HG03066 (cell line): Measurements from ENCODE around the gene CLN5.

ENCODE experiments used
- ATAC-seq: cut with Tn5 transposase; IDR thresholded peaks from one replicate; pipeline ENCODE4 v1.9.1; 2021; ENCODE audit warnings: low read depth; ENCODE audit not compliant: unreplicated experiment

CLN5 gene

DNA sequence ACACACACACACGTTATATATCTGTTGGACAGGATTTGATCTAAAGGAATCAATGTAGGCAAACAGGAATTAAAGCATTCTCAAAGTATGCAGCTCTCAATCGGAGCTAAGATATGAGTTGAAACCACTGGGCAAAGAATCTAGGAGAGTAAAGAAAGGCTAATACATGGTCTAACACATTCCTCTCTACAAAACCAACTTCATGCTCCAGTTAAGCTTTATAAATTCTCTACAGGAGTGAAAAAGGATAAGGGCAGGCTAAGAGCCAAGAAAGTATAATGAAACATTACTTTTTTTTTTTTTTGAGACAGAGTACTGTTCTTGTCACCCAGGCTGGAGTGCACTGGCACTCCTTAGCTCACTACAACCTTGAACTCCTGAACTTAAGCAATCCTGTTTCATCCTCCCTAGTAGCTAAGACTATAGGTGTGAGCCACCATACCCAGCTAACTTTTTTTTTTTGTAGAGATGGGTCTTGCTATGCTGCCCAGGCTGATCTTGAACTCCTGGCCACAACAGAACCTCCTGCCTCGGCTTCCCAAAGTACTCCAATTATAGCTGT, 24.5 kb downstream of the CLN5 start:
- ATAC-seq = no peak

DNA sequence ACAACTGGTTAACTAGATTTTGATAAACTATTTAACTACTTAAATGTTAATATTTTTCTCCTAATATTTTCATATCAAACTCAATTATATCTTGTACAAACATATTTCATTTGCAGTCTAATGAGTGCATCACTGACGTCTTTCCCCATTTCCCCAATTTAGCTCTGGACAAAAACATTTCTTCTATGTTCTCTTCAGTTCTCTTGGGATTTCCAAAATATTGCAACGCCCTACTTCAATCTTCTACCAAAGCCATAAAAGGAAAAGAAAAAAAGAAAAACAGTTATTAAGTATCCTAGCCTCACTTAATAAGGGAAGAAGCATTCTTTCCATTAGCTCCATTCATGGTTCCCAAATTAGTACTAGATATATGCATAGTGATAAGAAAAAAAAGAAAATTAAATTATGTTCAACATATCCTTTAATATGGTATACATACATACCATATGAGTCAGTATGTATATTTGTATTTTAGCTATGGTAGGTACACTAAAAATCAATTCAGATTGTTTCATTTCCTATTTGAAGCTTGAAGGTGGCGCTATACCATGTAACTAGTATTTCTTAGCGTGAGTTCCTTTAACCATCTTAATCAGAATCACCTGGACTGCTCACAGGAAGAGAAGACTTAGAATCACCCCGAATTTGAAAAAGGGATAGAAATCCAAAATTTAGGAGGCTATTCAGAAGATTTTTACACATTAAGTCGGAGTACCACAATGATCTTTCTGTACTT, 25.2 kb downstream of the CLN5 start:
- ATAC-seq = no peak

DNA sequence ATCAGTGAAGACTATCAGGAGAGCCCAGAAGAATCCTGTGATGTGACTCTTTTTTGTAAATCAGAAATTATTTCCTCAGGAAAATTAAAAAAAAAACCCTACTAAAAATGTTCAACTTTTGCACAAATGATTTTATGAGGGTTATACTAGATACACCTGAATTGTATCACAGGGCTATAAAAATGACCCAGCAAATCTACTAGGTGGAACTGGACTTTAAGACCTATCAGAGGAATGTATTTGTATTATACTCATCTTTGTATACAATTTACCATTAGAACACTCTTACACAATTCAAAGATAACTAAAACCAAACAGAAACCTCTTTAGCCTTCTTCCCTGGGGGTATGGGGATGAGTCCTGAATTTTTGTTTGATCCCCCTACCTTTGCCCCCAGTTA, 27.9 kb downstream of the CLN5 start:
- no peak for ATAC-seq

DNA sequence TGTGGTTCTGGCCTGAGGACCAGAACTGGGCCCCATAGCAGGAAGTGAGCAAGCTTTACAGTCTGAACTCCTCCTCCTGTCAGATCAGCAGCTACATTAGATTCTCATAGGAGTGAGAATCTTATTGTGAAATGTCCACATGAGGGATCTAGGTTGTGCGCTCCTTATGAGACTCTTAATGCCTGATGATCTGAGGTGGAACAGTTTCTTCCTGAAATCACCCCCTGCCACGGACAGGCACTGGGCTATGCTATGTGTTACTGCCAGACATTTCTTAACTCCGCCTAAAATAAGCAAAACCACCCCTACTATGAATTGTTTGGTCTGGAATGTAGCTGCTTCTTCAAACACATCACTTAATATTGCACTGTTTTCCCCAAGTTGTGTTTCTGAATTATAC, 30.5 kb downstream of the CLN5 start:
- no peak for ATAC-seq

DNA sequence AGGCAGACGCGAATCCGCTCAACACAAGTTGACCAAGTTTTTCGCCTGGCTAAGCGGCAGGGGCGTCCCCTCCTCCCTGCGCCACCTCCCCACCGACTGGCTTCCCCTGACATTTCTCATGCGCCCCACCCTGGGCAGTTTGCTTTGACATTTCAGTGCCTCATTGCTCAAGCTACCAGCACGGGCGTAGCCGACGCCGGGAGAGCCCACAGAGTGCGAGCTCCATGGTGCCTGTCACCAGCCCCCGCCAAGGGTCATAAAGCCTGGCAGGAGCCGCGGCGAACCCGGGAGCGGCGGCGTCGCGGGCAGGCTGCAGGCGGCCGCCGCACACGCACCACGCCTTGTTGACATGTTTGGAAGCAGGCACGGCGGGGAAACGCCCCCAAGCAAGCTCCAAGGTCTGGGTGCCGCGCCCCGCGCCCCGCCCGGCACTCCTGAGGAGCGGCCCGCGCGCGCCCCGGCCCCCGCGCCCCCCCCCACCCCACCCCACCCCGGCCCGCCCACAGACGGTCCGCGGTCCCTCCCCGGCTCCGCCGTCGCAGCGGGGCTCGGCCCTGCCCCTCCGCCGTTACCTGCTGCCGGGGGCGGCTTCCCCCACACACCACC, 34.5 kb downstream of the CLN5 start:
- peak; percentile 59 for ATAC-seq

DNA sequence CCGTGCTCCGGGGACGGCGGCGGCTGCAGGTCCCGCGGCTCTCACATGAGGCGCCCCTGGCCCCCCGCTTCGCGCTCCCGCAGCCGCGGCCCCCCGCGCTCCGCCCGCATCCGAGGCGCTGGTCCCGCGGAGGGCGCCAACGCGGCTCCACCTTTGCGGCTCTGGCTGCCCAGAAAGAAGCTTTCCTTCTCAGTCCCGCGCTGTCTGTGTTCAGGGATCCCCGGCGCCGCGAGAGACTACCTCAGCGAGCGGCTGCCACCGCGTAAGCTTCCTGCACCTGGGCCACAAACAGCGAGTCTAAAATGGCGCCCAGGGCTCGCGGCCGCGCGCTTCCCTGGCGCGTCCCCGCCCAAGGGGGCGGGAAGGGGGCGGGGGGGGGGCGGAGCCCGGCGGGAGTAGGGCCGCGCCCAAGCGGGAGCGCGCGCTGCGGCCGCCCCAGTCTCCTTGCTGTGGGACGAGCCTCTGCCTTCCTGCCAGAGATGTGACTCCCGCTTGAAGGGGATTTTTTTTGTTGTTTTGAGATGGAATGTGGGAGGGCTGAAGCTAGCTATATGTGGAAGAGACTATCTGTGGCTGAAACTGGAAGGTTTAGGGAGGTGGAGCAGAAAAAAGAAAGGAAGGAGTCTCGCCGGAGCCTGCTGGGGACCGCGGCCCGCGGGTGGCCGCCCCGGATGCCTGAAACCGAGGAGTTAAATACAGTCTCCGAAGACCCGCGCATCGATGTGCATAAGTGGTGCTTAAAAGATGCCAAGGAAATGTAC, 35.2 kb downstream of the CLN5 start, which contains the start of gene FBXL3:
FBXL3 (minus strand) TSS at position 299 of the 761 bp plus-strand sequence. CDS start 5,299 bp downstream, outside the sequence.
- ATAC-seq = peak; percentile 64

DNA sequence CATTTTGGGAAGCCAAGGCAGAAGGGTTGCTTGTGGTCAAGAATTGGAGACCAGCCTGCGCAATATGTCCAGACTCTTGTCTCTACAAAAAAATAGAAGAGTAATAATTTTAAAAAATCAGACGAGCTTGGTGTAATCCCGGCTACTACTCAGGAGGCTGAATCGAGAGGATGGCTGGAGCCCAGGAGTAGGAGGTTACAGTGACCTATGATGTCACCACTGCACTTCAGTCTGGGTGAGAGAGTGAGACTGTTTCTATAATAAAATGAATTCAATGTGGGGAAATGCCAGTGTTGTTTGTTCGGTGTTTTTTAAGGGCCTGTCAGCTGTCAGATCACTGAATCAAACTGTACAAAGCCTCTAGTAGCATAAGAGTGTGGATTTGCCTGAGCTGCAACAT, 36.3 kb downstream of the CLN5 start:
- no peak for ATAC-seq

DNA sequence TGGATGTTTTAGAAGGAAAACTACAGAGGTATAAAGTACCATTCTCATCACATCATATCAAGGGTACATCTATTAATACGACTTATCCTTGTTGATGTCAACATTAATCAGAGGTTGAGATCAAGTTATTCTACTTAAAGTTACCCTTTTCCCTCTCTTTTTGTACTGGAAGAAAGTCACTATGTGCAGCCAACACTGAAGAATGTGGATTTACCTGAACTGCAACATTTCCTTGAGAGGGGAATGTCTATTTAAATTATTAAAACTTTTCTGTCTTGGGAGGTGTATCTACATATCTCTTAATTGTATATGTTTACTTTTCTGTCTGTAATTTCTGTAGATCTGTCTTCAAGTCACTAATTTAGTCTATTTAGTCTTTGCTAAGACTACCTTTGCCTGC, 37.6 kb downstream of the CLN5 start:
- no peak for ATAC-seq

DNA sequence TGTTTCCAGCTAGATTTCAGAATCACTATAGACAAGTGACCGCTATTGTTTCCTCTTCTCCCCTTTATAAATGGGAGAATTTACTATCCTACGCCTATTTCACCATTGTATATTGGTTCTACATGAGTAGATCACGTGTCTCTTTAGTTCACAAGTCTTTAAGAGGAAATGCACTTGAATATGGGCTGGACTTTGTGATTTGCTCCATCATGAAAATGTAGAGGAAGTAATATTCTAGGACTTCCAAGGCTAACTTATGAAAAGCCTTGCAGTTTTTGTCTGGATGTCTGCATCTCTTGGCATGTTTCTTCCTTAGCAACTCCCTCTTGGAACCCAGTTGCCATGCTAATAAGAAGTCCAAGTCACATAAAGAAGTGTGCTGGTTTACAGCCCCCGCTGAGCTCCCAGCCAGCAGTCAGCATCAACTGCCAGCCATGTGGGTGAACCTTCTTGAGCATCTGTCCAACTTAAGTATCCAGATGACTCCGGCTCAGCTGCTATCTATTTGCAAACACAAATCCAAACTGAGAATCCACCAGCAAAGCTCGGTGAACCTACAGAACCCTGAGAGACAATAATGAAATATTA, 39.9 kb downstream of the CLN5 start:
- ATAC-seq = no peak

DNA sequence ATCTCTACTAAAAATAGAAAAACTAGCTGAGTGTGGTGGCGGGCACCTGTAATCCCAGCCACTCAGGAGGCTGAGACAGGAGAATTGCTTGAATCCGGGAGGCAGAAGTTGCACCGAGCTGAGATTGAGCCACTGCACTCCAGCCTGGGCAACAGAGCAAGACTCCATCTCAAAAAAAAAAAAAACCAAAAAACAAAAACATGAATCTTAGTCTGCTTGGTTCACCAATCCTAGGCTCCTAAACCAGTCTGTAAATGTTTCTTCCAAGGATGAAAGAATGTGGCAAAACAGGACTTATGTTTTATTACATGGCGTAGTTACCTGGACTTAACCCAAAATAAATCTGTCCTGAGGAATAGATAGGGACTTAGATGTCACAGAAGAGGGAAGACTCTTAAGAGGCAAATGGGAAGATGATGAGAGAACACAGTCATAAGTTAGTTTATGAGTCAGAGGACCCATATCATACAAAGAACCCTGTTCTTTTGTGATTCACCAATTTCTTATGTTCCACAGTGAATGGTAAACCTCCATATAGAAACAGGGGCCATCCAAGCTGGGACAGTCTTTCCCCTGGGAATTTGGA, 41.9 kb downstream of the CLN5 start:
- no peak for ATAC-seq

DNA sequence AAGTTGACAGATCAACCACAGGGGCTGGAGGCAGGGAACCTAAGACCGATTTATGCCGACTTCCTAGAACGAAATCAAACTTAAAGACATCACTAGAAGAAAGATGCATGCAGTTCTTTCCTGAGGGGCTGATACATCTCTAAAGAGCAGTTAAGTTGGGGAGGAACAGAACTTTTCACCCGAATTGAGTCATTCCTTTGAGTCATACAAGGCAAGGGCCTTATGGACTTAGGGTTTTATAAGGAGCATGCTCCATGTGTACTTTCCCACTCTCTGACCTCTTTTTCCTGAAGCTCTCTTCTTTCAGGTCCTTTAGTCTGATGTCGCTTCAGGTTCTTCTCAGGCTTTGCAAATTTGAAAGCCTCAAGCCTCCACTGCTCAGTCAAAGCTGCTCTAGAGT, 43.0 kb downstream of the CLN5 start:
- ATAC-seq = no peak

DNA sequence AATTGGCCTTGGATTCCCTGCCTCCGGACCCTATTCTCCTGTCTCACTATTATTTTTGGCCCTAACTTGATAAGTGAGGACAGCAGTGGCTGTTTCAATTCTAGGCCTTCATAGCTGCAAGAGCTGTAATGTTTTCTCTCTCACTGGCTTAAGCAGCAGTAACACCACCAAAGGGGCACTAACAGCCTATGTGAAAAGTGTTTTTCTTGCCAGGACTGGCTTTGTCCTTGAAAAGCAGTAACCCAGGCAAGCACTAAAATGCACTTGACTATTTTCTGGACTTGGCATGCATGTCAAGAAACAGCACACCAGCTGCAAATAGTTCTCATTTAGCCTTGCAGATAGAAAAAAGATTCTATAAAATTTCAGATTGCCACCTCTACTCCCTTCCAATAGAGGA, 44.4 kb downstream of the CLN5 start:
- ATAC-seq = no peak

DNA sequence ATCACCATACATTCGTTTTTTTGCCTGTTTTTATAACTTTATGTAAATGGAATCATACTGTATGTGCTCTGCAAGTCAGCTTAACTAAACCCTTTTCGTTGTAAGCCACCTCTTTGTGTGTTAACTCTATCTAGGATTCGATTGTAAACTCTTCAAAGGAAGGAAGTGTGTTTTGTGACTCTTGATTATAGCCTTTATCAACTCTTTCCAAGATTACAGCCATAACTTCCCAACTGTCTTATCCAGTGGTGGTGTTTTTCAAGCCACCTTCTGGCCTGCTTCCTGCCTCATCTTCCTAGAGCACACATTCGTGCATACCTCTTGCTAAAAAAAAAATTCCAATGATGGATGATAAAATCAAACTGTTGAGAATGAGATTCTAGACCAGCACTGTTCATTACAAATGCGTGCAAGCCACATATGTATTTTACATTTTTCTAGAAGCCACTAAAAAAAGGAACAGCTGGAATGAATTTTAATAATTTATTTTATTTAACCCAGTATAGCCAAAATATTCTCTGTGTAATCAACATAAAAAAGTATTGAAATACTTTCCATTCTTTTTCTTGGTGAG, 47.1 kb downstream of the CLN5 start:
- no peak for ATAC-seq

DNA sequence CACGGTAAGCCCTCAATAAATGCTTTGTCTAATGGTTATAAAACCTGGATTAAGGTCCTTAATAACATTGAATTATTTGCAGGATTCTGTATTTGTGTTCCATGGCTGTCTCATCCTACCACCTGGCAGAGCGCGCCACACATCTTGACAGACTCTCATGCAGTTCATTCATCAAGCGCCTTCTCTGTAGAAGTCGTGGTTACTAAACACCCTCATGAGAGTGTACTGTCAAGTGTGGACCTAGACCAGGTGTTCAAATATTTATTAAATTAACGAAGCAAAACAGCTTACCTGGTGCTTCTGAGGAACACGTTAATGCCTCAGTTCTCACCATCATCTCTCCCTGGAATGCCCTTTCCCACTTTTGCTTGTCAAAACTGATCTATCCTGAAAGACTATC, 48.2 kb downstream of the CLN5 start:
- ATAC-seq = no peak

DNA sequence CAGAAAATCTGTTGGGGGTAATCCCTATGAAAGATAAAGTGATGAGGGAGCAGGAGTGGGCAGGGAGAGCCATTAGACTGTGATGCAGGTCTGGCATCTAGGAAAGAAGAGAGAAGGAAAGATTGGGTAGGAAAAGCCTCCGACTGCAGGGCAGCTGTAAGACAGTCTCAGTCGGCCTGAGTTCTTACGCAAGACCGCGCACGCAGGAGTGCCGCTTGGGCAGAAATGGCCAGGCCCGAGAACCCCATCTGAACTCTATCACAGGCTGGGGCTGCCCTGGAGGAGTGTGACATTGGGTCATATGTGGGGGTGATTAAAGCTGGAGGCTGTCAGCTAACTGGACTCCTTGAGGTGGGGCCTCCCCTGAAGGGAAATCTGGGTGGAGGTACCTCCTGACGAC, 49.0 kb downstream of the CLN5 start:
- ATAC-seq = no peak

DNA sequence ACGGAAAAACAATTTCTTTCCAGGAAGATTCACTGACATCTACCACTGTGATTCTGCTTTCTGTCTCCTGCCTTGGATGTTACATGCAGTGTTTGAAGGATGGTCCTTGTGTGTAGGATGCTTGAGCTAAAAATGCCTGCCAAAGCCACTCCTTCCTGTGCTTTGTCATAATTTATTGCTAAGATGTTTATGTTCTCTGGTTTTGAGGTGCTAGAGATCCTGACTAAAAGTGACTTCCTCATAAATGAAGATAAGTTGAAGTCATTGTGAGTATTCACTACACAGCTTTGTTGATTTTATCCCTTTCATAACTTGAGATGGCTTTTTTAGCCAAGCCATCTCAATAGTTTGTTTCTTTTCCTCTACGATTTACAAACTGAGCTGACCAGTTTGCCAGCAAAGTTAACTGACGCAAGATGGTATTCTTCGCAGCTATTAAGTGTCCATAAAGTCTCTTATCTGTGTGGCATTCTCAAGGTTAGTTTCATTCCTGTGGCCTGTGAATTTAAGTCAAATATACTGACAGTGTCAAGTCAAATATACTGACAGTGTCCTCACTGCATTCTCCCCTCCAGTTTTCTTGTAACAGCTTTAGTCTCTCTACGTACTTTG, 50.8 kb downstream of the CLN5 start:
- ATAC-seq = no peak

DNA sequence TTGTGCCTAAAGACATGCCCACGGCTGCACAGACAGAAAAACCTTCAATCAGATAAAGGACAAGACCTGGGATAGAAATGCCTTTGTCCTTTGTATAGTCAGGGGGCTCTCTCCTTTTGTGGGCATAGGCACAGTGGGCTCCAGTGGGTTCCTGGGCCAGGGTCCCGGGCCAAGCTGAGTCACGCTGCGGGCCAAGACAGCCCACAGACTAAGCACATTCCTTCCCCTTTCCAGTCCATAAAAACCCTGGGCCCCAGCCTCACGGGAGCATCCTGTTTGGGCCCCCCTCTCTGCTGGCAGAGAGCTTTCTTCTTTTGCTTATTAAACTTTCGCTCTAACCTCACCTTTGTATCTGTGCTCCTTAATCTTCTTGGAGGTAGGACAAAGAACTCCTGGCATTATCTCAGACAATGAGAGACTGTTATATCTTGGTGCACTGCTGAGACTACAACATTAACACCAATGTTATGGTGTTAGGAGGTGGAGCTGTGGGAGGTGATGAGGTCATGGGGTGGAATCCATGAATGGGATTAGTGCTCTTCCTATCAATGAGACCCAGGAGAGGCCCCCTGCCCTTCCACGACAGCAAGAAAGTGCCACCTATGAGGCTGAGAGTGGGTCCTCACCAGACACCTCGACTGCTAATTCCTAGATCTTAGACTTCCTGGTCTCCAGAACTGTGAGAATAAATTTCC, 55.9 kb downstream of the CLN5 start:
- no peak for ATAC-seq

DNA sequence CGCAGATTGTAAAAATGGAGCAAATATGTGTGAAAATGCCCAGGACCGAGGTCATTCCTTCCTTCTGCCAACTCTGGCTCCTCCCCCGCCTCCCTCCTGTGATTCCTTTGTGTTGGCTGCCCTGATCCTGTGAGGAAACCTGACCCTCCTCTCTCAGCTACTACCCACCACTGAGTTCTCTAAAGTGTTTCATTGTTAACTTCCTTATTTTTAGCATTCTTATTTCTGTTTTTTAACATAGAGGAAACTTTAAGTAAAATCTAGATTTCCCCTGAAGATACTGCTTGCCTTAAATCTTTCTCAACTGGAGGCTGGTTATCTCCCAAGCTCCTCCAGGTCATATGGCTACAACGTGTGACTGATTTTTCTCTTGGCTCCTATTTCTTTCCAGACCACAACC, 56.8 kb downstream of the CLN5 start:
- ATAC-seq = no peak

DNA sequence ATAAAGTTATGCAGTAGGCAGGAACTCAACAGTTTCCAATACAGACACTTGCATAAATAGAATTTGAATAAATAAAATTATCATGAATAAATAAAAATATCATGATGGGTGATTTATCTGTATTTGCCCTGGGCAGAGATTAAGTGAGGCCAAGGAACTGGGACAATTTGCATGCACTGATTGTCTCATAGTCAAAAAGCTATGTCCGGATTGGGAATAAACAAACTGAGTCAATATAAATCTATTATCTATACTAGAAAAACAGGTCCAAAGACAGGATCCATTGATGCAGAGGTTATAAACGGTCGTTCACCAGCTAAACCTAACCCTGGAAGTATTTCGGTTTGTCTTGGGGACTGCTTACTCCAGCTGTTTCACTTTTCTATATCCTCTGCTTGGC, 61.3 kb downstream of the CLN5 start:
- ATAC-seq = no peak
